ENCODE results near the gene PPP1R17. TPM values are rescaled to one million over a fixed set of nuclear protein-coding genes. Genes with fewer than 3 reads are reported as not detected.

The PPP1R17 gene
- polyA plus RNA-seq, 1 donor from 2014 or later: 8.8 TPM

DNA sequence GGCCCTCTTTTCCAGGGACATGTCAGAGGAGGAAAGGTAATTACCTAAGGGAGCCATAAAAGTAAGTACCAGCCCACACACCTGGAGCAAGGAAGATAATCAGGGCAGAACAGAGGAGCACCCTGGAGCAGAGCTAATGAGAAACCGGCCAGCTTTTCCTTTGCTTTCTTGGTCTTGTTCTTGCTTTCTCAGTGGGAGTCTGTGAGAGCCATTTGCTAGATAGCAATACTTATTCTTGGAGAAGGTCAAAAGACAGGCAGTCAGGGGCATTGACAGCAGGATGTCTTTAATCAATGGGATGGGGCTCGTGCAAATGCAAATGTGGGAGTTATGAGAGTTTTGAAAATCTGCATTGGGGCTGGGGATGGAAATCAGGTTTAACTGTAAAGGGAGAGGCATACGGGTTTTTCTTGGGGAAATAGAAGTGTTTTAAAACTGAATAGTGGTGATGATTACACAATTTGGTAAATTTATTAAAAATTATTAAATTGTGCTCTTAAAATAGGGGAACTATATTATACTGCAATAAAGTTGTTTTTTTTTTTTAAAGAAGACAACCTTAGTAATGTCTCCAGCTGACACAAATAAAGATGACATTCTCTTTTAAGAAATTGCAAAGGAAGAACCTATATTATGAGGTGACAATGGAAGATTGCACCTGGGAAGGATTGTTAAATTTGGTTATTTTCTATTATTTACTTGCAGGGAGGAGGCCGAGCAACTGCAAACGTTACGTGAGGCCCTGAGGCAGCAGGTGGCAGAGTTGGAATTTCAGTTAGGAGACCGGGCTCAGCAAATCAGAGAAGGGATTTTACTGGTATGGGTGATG is 35.6 kb upstream of the PPP1R17 start:
- Histone ChIP-seq H3K4me2 (ENCODE audit: low read length) (no peak overlapping the region), H3K27me3 (ENCODE audit: insufficient read depth, low read depth, low read length) (no peaks in the 10 kb centered on the region), H3K4me3 (ENCODE audit: low read length) (no peak overlapping the region)

DNA sequence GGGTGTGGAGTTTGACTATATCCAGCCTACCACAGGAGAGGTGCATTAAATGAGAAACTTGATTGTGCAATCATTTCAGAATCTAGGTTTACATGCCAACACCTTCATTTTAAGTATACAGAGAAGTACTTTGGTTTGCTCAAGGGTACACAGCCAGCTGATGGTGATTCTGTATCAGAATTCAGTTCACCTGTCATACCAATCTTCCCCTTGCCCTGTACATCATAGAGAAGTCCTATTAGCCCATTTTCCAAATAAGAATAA is 35.0 kb upstream of the PPP1R17 start:
- Histone ChIP-seq H3K4me2 (ENCODE audit: low read length) (no peak overlapping the region), H3K4me3 (ENCODE audit: low read length) (no peak overlapping the region), H3K9me2 (ENCODE audit: insufficient read depth, low read length) (no peaks in the 10 kb centered on the region)

More for the DNA sequence above, 35.6 kb upstream of the PPP1R17 start:
- H3K9me2 ChIP-seq (ENCODE audit: insufficient read depth, low read length): no peaks in the 10 kb centered on the region
- H3K36me3 ChIP-seq (ENCODE audit: insufficient read depth, low read length): no peaks in the 10 kb centered on the region
- H3K9ac ChIP-seq (ENCODE audit: low read length): no peak overlapping the region
- H3K79me2 ChIP-seq (replicated peaks; ENCODE audit: insufficient read depth, low read length): no peaks in the 10 kb centered on the region
- TF ChIP-seq, protein P1, sequence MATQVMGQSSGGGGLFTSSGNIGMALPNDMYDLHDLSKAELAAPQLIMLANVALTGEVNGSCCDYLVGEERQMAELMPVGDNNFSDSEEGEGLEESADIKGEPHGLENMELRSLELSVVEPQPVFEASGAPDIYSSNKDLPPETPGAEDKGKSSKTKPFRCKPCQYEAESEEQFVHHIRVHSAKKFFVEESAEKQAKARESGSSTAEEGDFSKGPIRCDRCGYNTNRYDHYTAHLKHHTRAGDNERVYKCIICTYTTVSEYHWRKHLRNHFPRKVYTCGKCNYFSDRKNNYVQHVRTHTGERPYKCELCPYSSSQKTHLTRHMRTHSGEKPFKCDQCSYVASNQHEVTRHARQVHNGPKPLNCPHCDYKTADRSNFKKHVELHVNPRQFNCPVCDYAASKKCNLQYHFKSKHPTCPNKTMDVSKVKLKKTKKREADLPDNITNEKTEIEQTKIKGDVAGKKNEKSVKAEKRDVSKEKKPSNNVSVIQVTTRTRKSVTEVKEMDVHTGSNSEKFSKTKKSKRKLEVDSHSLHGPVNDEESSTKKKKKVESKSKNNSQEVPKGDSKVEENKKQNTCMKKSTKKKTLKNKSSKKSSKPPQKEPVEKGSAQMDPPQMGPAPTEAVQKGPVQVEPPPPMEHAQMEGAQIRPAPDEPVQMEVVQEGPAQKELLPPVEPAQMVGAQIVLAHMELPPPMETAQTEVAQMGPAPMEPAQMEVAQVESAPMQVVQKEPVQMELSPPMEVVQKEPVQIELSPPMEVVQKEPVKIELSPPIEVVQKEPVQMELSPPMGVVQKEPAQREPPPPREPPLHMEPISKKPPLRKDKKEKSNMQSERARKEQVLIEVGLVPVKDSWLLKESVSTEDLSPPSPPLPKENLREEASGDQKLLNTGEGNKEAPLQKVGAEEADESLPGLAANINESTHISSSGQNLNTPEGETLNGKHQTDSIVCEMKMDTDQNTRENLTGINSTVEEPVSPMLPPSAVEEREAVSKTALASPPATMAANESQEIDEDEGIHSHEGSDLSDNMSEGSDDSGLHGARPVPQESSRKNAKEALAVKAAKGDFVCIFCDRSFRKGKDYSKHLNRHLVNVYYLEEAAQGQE (IDR thresholded peaks at IDR 0.05; ENCODE audit: borderline replicate concordance): no peak
- TF ChIP-seq TAF1 (IDR thresholded peaks at IDR 0.05; ENCODE audit: low read depth): no peak
- no peak for TF ChIP-seq EP300 (conservative IDR thresholded peaks at IDR 0.05; ENCODE audit: poor library complexity, severe bottlenecking)
- no peak for TF ChIP-seq MXI1 (conservative IDR thresholded peaks at IDR 0.05; ENCODE audit: poor library complexity, severe bottlenecking)
- TF ChIP-seq, protein P2, sequence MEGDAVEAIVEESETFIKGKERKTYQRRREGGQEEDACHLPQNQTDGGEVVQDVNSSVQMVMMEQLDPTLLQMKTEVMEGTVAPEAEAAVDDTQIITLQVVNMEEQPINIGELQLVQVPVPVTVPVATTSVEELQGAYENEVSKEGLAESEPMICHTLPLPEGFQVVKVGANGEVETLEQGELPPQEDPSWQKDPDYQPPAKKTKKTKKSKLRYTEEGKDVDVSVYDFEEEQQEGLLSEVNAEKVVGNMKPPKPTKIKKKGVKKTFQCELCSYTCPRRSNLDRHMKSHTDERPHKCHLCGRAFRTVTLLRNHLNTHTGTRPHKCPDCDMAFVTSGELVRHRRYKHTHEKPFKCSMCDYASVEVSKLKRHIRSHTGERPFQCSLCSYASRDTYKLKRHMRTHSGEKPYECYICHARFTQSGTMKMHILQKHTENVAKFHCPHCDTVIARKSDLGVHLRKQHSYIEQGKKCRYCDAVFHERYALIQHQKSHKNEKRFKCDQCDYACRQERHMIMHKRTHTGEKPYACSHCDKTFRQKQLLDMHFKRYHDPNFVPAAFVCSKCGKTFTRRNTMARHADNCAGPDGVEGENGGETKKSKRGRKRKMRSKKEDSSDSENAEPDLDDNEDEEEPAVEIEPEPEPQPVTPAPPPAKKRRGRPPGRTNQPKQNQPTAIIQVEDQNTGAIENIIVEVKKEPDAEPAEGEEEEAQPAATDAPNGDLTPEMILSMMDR (IDR thresholded peaks at IDR 0.05; ENCODE audit: poor library complexity, severe bottlenecking): no peak
- no peak for TF ChIP-seq RAD21 (conservative IDR thresholded peaks at IDR 0.05)
- TF ChIP-seq POLR2AphosphoS5 (IDR thresholded peaks at IDR 0.05): no peak
- TF ChIP-seq SMC3 (conservative IDR thresholded peaks at IDR 0.05; ENCODE audit: poor library complexity): no peak
- no peak for TF ChIP-seq EZH2 (IDR thresholded peaks at IDR 0.05; ENCODE audit: borderline replicate concordance, insufficient read depth, low read length, poor library complexity, severe bottlenecking)
- no peaks in the 10 kb centered on the region for H3F3A ChIP-seq (ENCODE audit: insufficient read depth, low read length, poor library complexity, severe bottlenecking)
- H3K27ac ChIP-seq (ENCODE audit: low read length): no peak overlapping the region
- no peaks in the 10 kb centered on the region for H4K20me1 ChIP-seq (ENCODE audit: insufficient read depth)
- H2AFZ ChIP-seq (ENCODE audit: low read depth, low read length): no peak overlapping the region
- no peaks in the 10 kb centered on the region for H3K9me3 ChIP-seq (ENCODE audit: low read length)

More for the DNA sequence above, 35.0 kb upstream of the PPP1R17 start:
- H3K27me3 ChIP-seq (ENCODE audit: insufficient read depth, low read depth, low read length): no peaks in the 10 kb centered on the region
- H3K36me3 ChIP-seq (ENCODE audit: insufficient read depth, low read length): no peaks in the 10 kb centered on the region
- no peaks in the 10 kb centered on the region for H3K9me3 ChIP-seq (ENCODE audit: low read length)
- no peak overlapping the region for H2AFZ ChIP-seq (ENCODE audit: low read depth, low read length)
- H4K20me1 ChIP-seq (ENCODE audit: insufficient read depth): no peaks in the 10 kb centered on the region
- TF ChIP-seq, protein P1 (IDR thresholded peaks at IDR 0.05; ENCODE audit: borderline replicate concordance): no peak
- TF ChIP-seq POLR2AphosphoS5 (IDR thresholded peaks at IDR 0.05) (no peak), EZH2 (IDR thresholded peaks at IDR 0.05; ENCODE audit: borderline replicate concordance, insufficient read depth, low read length, poor library complexity, severe bottlenecking) (no peak), SMC3 (conservative IDR thresholded peaks at IDR 0.05; ENCODE audit: poor library complexity) (no peak)
- H3F3A ChIP-seq (ENCODE audit: insufficient read depth, low read length, poor library complexity, severe bottlenecking): no peaks in the 10 kb centered on the region
- no peak overlapping the region for H3K27ac ChIP-seq (ENCODE audit: low read length)
- H3K79me2 ChIP-seq (replicated peaks; ENCODE audit: insufficient read depth, low read length): no peaks in the 10 kb centered on the region
- no peak overlapping the region for H3K9ac ChIP-seq (ENCODE audit: low read length)

All from neural cell (in vitro differentiated cells).